Measurements from ENCODE around the gene PDIA3. TPM values are rescaled to one million over a fixed set of nuclear protein-coding genes. Genes with fewer than 3 reads are reported as not detected.

The PDIA3 gene
- total RNA-seq, 3 donors from 2014 or later: 434 to 498 (median 449) TPM

Other genes with a start within 250 kb of the PDIA3 start
- 1 to 10 TPM; 1.1 to 1.2 (median 1.2) TPM for gene MAP1A, start 228.8 kb upstream of the PDIA3 start, total RNA-seq
- 10 to 100 TPM; 30.8 to 33.4 (median 31.6) TPM for gene PPIP5K1, start 156.2 kb upstream of the PDIA3 start, total RNA-seq
- under 1 TPM in 1 of 3 donors, not detected in 2; 0.48 TPM for gene CKMT1B, start 152.4 kb upstream of the PDIA3 start, total RNA-seq
- gene STRC, start 127.6 kb upstream of the PDIA3 start, total RNA-seq: under 1 TPM; 0.13 to 0.33 (median 0.22) TPM
- gene CATSPER2, start 97.6 kb upstream of the PDIA3 start, total RNA-seq: 1 to 10 TPM; 3.4 to 5.4 (median 3.9) TPM
- not detected for gene CKMT1A, start 52.6 kb upstream of the PDIA3 start, total RNA-seq
- gene ELL3, start 30.5 kb downstream of the PDIA3 start, total RNA-seq: 1 to 10 TPM in 1 of 3 donors, under 1 TPM in 2; 0.46 to 1.0 (median 0.63) TPM
- 100 to 1,000 TPM; 561 to 596 (median 567) TPM for gene SERF2, start 45.9 kb downstream of the PDIA3 start, total RNA-seq
- gene SERINC4, start 53.8 kb downstream of the PDIA3 start, total RNA-seq: under 1 TPM; 0.08 to 0.24 (median 0.15) TPM
- gene HYPK, start 54.2 kb downstream of the PDIA3 start, total RNA-seq: 10 to 100 TPM; 48.3 to 50.7 (median 49.0) TPM
- 10 to 100 TPM; 37.0 to 38.0 (median 37.4) TPM for gene MFAP1, start 78.3 kb downstream of the PDIA3 start, total RNA-seq
- 10 to 100 TPM; 37.1 to 44.8 (median 39.2) TPM for gene WDR76, start 80.6 kb downstream of the PDIA3 start, total RNA-seq

Data from activated T-cell treated with anti-CD3 and anti-CD28 coated beads, Interleukin-2, amount 50 U/mL, for 4 hours (primary cell).